ENCODE data around the gene SOX18. TPM values are rescaled to one million over a fixed set of nuclear protein-coding genes. Genes with fewer than 3 reads are reported as not detected.

Gene SOX18
- total and polyA plus RNA-seq, 2 of the 13 experiments (the other 11 are each of a cell fraction or from before 2014, with no cell fraction given), result 1.6 to 1.9 TPM

GRCh38 chr20:64052326-64052722, 2.9 kb upstream of the SOX18 start (continued):
- no peak for TF ChIP-seq ASH2L (IDR thresholded peaks at IDR 0.05; ENCODE audit: insufficient read length, low read depth, low read length)
- no peak for TF ChIP-seq KMT2B (CRISPR knock-in tag; IDR thresholded peaks at IDR 0.05)
- TF ChIP-seq RELA (CRISPR knock-in tag; IDR thresholded peaks at IDR 0.05), result no peak
- TF ChIP-seq ZNF329 (CRISPR knock-in tag; IDR thresholded peaks at IDR 0.05; ENCODE audit: low read depth), result no peak
- TF ChIP-seq ZNF430 (CRISPR knock-in tag; IDR thresholded peaks at IDR 0.05), result no peak
- no peak for TF ChIP-seq CREB1 (IDR thresholded peaks at IDR 0.05)
- no peak for TF ChIP-seq CREB1 (CRISPR knock-in tag; IDR thresholded peaks at IDR 0.05)
- TF ChIP-seq FIP1L1 (IDR thresholded peaks at IDR 0.05; ENCODE audit: borderline replicate concordance, insufficient read depth, low read depth, low read length), result no peak
- no peak for TF ChIP-seq KIAA2018 (CRISPR knock-in tag; IDR thresholded peaks at IDR 0.05; ENCODE audit: borderline replicate concordance)
- TF ChIP-seq CREBL2 (CRISPR knock-in tag; IDR thresholded peaks at IDR 0.05; ENCODE audit: borderline replicate concordance), result no peak
- no peak for TF ChIP-seq ZBTB46 (CRISPR knock-in tag; IDR thresholded peaks at IDR 0.05; ENCODE audit: borderline replicate concordance)
- TF ChIP-seq ZNF142 (CRISPR knock-in tag; IDR thresholded peaks at IDR 0.05), result no peak
- no peak for TF ChIP-seq ZNF780A (CRISPR knock-in tag; IDR thresholded peaks at IDR 0.05)
- TF ChIP-seq EED (CRISPR knock-in tag; IDR thresholded peaks at IDR 0.05), result no peak
- no peak for TF ChIP-seq ZBTB7B (CRISPR knock-in tag; IDR thresholded peaks at IDR 0.05)

Data from HepG2 (cell line).